Stimulated activated CD4-positive, alpha-beta T cell treated with anti-CD3 and anti-CD28 coated beads, Interleukin-2, amount 100 ng/mL, for 24 hours (primary cell): ENCODE data around the gene BAIAP2.

Experiments
- DNase-seq, 2 donors: peaks; one replicate each; pipeline ENCODE4 v3.0.0-alpha.2; 2020

The BAIAP2 gene

DNA sequence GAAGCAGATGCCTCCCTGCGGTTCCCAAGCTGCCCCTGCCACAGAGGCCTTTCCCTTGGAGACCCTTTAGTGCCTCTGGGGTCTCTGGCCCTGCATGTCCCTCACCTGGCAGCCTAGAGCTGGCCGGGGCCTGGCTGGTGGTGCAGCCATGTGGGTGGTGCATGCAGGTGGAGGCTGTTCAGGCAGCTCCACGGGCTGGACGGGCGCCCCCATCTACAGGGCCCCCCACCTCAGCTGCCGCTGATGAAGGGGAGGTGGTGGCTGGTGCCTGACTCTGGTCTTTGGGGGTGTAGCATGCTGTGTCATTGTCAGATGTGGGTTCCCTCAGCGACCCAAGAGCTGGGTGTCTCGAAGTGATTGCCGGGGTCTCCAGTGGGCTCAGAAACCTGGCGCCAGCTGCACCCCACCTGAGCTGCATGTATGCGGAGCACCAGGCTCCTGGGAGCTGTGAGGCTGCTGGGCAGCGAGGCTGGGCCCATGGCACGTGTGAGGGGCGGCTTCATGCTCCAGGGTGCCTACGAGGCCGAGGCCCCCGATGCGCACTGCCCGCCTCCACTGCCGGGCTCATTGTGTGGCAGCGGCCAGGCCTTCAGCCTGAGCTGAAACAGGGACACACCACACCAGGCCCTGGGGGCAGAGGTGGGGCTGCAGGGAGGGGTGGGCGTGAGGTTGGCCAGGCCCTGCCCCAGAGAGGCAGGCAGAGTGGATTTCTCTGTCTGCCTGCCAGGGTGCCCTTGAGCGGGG is 57.0 kb downstream of the BAIAP2 start:
- DNase-seq, result no peak

DNA sequence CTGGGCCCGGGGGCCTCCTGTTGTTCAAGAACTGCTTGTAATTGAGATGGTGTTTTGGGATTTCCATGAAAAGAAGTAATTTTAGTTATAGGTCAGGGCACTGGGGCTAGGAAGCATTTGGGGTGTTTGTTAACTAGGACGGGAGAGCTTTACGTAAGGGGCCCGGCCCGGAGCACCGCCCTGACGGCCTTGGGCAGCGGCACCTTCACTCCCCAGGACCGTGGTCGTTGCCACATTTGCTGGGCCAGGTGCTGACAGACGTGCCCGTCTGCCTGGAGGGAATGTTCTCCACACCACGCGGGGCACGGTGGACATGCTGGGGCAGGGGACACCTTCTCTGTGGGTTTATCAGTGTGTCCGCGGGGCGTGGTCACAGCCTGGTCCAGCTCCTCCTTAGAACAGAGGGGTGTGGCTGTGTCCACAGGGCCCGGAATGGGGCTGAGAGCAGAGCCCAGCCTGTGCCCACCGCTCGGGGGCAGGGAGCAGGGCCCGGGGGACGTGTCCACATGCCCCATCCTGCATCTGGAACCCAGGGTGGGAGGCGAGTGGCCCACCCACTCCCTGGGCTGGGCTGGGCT is 57.7 kb downstream of the BAIAP2 start:
- no peak for DNase-seq

DNA sequence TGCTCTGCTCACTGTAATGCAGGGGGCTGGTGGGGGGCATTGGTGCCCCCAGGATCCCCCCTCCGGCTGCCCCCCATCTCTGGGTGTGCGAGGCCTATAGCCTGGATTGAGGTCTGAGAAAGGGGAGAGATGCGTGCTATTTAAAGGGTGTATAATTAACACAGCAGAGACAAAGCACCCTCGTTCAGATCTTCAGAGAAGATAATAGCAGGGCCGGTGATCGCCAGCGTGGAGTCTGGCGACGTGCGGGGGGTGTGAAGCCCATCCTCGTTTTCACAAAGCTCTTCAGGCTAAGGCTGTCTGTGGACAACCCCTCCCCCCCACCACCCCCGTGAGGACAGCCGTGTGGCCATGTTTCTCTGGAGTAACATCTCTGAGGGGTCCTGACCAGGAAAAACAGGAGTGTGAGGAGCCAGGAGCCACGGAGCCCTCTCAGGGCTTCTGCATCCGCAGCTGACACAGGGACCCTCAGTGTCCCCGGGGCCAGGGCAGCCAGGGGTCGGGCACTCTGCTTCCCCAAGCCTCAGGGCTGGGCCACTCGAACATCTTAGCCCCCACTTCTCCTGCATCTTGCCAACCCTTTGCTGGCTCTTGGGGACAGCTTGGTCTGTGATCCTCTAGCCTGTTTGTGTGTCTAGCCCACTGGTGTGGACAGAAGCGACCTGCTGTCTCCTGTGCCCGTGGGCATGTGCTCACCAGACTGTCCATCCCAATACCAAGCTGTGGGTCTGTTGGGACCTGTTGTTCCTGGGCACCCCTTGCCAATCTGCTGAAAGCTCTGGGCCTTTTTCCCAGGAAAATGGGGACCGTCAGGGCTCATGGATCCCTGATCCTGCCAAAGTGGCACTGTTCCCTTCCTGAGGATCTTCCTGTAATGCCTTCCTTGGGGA is 58.9 kb downstream of the BAIAP2 start:
- no peak for DNase-seq

DNA sequence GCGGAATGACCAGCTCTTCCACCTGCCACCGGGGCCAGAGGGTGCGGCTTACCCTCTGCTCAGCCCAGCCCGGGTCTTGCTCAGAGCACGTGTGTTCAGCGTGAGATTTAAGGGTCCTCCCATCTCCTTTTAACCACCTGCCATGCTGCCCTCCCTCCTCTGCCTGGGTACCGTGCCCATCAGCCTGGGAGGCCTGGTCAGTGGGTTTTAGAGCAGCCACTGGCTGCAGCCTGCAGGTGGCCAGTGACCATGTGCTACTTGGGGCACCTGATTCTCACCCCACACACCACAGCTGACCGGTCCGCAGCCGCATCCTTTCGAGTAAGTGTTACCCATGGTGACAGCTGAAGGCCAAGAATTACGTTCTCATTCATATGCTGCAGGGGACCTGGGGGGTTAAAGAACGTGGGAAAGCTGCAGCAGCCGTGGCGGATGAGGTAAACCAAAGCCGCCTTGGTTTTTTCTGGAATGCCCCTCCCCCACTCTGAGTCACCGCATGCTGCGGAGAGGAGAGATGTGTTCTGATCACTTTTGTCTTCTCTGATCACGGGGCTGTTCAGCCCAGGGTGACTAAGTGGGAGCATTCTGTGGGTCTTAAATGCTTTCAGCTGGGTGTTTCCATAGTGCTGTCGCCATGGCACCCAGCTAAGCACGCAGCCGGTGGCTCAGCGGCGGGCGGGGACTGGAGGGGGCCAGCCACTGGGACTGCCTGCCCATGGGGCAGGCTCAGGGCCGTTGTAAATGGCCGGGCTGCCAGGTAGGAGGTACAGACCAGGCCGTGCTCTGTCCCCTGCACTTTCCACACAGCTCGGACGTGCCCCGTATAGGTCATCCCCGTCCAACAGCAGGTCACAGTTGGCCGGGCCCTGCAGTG is 59.8 kb downstream of the BAIAP2 start:
- DNase-seq, result peak; percentile 82 to 90

DNA sequence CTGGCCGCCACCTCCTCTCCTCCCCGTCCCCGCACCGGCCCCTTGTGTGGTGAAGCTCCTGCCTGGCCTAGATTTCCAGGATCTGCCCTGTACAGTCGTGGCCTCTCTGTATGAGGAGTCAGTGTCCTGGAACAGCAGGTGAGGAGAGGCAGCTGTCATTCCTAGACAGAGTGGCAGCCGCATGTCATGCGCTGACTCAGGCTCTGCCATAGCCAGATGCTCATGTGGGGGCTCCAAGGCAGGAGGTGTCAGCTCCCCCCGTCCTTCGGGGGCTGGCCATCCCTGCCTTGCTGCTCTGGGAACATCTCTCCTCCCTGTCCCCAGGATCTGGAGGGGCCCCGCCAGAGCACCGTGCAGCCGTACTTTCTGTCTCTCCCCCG is 60.4 kb downstream of the BAIAP2 start:
- peak in 1 of 2 donors; percentile 24 for DNase-seq

DNA sequence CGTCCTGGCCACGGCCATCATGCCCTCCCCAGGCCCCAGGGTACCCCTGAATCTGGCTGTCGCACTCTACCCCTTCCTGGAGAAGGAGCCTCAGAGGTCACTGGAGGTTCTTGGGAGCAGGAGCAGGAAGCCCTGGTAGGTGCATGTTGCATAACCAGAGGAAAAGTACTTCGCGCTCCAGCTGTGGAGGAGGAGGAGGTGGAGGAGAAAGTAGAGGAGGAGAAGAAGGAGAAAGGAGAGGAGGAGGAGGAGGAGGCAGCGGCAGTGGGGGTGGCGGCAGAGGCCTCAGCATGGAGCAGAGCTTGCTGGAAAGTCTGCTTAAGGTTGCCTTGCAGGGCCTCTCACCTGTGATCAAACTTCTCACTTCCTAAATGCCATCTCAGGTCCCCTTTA is 61.8 kb downstream of the BAIAP2 start:
- no peak for DNase-seq

DNA sequence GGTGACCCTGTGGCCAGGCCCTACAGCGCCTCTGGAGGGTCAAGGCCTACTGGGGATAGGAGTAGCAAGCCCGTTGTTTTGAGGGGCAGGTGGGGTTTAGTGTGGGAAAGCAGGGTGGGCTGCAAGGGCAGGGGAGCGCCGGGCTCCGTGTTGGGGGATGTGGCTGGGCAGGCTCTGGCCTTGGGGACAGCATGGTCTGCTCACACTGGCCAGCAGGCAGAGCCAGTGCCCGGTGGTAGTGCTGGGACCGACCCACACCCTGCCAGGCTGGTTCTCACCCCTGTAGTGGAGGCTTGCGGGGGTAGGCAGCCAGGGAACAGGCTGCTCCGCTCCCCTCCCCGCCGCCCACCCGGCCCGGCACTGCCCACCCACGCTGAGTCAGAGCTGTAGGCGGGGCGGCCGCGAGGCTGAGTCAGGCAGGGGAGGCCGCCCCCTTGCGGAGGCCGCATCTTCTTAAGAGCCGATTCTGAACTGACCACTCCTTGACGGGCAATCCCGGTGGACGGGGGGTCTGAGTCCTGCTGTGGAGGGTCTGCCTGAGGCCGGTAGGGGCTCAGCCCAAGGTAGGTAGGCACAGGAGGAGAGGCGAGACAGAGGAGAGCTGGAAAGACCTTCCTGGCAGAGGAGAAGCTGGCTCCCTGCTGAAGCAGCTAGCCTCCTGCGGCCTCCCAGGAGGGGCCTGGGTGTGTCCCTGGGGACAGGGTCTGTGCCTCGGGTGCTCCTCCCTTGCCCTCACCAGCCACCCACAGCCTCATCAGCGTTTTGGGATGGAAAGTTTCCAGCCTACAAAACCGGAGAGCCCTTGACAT is 62.4 kb downstream of the BAIAP2 start:
- DNase-seq, result peak; percentile 55 to 56

DNA sequence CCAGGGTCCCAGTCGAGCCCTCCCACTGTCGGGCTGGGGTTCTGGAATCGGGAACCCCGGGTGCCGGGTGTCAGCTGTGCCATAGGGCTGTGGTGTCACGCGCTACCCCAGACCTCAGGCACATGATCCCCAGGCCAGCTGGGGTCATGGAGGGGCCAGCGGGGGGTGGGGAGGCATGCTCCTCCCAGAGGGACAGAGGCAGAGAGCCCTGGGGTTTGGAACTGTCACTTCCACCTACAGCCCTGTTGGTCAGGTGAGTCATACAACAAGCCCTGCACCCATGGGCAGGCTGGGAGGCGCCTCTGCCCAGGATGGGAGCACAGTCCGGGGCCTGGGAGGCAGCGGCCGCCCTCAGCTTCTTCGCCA is 63.0 kb downstream of the BAIAP2 start:
- no peak for DNase-seq

DNA sequence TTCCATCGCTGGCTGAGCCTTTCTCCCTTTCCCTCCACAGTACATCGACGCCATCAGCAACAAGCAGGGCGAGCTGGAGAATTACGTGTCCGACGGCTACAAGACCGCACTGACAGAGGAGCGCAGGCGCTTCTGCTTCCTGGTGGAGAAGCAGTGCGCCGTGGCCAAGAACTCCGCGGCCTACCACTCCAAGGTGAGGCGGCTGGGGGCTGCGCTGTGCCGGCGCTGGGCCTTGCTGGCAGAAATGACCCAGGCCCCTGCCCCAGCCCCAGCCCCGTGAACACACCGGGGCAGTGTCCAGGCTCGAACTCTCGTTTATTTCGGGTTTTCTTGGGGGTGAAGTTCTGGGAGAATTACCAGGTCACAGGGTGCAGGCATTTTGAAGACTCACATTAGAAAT is 64.9 kb downstream of the BAIAP2 start:
- DNase-seq, result no peak

DNA sequence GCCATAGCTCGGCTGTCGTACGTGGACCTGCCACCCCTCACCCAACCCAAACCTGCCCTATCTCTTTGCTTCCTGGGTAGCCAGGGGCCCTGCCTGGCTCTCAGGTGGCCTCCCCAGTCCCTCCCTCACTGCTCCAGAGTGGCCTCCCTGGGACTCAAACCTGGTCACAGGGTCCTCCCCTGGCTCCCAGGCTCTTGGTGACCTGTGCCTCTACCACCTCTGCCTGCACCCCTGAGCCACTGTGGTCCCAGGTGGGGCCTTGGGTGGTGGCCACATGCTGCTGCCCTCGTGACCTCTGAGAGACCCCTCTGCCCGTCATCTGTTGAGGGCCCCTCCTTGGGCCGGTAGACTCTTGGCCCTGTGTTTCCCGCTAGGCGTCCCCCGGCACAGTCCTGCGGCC is 65.7 kb downstream of the BAIAP2 start:
- DNase-seq, result no peak

DNA sequence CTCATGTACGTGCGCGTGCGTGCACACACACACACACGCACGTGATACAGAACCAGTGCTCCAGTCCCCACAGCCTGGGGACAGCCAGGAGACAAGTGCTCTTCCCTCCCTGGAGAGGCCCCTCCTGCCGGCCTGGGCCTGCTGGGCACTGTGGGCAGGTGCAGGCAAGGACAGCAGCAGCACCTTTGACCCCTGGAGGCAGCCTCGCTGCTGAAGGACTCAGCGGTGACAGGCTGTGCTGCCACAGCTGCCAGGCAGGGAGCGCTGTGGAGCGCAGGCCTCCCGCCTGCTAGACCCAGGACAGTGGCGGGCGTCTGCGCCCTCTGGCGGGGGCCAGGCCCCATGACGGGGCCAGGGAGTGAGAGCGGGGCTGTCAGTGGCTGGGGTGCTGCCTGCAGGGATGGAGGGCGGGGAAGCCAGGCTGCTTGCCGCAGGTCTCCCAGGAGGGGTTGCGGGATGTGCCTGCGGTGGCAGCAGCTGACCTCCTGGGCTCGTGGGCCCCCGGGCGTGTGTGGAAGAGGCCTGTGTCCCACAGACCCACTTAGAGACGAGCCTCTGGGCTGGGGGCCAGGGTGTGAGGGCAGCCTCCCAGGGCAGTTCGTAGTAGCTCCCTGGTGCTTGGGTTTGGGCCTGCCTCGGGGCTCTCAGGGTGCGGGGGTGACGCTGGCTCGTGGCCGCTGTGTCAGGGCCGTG is 66.8 kb downstream of the BAIAP2 start:
- DNase-seq, result peak; percentile 91

DNA sequence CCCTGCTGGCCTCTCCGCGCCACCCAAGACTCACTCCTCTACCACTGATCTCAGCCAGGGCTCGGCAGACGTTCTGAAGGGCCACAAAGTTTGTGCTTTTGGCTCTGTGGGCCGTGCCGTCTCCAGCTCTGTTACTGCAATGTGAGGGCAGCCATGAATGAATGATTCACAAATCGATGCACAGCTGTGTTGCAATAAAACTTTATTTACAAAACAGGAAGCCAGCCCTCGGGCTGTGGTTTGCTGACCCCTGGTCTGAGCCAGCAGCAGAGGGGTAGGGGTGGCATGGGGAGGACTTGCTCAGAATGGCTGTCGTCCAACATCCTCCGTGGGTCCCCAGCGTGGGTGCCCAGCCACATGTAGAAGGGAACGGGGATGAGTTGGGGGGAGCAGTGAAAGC is 67.4 kb downstream of the BAIAP2 start:
- DNase-seq, result no peak

DNA sequence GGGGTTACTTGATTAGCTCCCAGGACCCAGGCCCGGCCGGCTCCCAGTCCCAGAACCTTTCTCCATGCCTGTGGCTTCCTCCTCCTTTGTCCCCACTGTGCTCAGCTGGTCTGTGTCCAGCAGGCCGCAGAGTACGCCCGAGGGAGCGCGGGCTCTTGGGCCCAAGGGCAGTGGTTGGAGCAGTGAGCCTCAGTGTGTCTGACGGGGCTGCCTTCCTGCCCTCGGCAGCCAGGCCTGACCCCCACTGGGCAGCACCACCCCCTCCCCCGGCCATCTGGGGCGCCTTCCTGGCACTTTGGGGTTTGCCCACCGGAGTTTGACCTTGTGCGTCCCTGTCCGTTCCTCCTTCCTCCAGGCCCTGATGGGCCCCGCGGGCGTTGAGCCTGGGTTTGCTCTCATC is 67.9 kb downstream of the BAIAP2 start:
- no peak for DNase-seq

DNA sequence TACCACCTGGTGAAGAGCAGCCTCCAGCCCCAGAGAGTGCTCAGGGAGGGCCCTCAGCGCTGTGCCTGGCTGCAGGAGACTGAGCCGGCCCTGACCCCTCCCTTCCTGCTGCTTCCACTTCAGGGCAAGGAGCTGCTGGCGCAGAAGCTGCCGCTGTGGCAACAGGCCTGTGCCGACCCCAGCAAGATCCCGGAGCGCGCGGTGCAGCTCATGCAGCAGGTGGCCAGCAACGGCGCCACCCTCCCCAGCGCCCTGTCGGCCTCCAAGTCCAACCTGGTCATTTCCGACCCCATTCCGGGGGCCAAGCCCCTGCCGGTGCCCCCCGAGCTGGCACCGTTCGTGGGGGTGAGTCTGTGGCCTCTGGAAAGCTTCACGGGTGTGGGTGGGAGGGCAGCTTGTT is 68.4 kb downstream of the BAIAP2 start:
- no peak for DNase-seq

DNA sequence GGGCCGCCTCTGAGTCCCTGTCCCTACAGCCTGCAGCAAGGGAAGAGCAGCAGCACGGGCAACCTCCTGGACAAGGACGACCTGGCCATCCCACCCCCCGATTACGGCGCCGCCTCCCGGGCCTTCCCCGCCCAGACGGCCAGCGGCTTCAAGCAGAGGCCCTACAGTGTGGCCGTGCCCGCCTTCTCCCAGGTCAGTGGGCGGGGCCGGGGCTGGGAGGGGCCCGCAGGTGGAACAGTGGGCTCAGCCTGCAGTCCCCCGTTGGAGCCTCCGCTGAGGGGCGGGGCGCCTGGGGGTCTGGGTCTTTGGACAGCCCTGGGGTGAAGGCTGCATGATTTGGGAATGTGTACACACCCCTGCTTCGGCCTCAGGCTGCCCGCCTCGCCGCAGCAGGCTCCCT is 71.8 kb downstream of the BAIAP2 start:
- DNase-seq, result no peak

DNA sequence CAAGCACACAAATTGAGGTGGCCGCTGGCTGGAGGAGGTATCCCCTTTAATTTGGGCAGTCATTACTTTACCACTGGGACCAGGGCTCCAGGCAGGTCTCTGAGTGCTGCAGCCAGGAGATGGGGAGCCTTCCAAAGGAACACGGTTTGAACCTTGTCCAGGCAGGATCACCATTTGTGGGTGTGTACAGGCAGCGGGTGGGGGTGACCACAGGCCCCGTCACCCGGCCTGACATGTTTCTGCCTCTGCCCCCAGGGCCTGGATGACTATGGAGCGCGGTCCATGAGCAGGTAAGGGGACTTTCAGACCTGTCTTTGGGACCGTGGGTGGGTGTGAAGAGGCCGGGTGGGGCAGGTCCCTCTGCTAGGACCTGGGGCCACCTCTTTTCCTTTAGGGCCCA is 73.3 kb downstream of the BAIAP2 start:
- DNase-seq, result no peak

DNA sequence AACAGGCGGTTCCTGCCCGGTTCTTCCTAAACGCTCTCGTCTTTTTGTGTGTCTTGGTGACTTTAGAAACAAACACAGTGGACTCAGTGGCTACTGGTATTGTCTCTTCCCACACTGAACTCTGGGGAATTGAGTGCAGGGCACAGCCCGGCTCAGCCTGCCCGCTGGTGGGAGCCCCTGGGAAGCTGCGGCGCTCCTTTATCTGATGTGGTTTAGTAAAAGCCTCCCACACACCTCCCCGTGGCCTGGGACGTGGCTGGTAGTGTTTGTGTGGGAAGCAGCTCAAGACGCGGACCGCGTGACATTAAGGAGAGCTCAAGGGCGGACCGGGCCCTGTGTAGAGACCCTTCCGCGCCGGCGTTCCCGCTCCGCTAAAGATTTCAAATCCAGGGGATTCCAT is 75.0 kb downstream of the BAIAP2 start:
- no peak for DNase-seq

DNA sequence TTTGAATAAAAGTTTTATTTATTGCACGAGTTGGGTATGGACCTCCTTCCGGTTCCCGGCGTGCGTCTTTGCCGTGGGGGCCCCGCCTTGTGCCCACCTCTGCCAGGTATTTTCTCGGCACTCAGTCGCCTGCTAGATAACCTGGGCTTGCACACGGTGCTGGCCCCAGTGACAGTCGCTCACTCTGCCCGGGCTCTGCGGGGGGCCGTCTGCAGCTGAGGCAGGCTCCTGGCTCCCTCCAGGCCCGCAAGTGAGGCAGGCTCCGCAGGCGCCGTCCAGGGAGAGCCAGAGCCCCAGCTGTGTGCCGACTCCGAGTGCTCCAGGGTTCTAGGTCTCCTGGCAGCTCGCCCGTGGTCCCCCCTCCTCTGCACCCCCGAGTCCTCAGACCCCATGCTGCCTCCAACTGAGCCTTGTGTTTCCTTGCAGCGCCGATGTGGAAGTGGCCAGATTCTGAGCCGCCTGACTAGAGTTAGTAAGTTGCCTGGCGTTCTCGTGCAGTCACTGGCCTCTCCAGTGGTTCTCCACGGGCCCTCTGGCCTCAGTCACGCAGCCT is 75.6 kb downstream of the BAIAP2 start:
- no peak for DNase-seq

DNA sequence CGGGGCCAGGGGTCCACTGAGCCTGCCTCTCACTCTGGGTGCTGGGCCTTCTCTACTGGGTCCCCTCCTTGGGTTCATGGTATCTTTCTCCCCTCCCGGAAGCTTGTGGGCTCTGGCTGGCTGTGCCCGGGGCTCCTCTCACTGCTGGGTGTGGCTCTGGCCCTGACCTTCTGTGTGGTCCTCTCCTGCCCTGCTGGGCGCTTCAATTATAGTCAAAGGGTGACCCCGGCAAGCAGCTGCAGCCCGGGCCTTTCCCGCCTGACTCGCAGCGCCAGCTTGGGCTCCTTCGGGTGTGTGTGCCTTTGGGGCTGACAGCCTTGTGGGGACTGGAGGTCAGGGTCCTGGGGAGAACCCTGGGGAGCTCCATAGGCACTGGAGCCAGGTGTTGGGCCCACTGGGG is 76.1 kb downstream of the BAIAP2 start:
- no peak for DNase-seq

DNA sequence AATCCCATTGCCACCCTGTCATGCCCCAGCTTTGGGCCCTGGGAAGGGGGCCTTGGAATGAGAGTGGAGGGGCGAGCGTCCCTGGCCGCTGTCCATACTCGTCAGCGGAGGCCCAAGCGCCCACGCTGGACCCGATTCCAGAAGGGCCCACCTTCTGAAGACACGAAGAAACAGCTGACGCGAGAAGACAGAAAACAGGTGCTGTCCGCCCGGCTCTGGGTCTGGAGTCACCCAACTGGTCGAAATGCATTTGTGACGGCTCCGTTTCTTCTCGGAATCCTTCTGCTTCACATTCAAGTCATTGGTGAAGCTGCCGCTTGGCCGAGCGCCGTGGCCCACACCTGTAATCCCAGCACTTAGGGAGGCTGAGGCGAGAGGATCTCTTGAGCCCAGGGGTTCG is 77.5 kb downstream of the BAIAP2 start:
- DNase-seq, result no peak

DNA sequence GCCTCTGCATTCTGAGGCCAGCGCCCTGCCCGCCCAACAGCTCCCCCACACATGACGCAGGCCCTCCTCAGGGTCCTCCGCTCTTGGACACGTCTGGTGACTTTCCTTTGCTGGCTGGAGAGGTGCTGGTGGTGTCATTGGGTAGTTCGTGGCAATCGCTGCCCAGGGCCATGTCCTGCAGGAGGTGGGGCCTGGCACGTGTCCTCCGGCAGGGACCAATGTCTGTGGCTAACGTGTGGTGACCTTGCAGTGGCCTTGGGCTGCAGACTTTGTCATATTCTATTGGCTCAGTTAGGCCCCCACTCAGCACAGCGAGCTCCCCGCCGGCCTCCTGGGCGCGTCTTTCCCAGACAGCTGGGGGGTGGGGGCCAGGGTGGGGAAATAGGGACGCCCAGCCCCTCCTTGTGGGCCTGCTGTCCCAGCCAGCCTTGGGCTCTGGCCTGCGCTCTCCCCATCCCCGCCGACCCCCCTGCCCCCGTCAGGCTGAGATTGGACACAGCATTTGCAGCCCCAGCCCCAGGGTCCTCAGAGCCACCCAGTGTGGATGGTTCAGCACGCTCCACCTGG is 78.3 kb downstream of the BAIAP2 start:
- DNase-seq, result no peak
